ENCODE results near the gene GAB2. TPM values are rescaled to one million over a fixed set of nuclear protein-coding genes. Genes with fewer than 3 reads are reported as not detected.
A peak's percentile ranks its signal among the peaks of the same experiment; 100 is the strongest.
"Not testable (repeated sequence)": the region's sequence is repeated elsewhere in the genome, so short reads cannot be mapped to it uniquely, and the experiment has no call there.

Gene GAB2
- total RNA-seq, 1 donor from 2014 or later, result 10.9 TPM

DNA sequence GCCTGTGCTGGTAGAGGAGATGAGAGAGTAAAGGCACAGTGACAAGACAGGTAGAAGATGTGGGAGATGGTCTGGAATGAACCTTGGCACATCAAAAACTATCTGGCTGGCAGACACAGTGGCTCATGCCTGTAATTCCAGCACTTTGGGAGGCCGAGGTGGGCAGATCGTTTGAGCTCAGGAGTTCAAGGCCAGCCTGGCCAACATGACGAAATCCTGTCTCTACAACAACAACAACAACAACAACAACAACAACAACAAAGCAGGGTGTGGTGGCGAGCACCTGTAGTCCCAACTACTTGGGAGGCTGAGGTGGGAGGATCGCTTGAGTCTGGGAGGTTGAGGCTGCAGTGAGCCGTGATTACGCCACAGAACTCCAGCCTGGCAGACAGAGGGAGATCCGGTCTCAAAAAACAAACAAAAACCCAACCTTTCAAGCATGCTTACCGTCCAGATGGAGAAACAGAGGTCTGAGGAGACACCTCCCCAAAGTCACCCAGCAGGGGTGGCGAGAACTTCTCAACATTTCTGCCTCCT is 240.9 kb downstream of the GAB2 start:
- Mint-ChIP-seq H3K9me3 (ENCODE audit: low read depth) (peaks cover 3% of the 10 kb centered on the region), H3K27ac (ENCODE audit: unreplicated experiment) (no peak overlapping the region), H3K4me3 (ENCODE audit: unreplicated experiment) (no peak overlapping the region), H3K4me1 (ENCODE audit: low read depth) (peaks cover 27% of the 10 kb centered on the region), H3K36me3 (ENCODE audit: low read depth) (peaks cover 18% of the 10 kb centered on the region), H3K27me3 (ENCODE audit: low read depth) (no peaks in the 10 kb centered on the region)
- no peak for DNase-seq (ENCODE audit: low spot score)
- TF ChIP-seq, protein P1, sequence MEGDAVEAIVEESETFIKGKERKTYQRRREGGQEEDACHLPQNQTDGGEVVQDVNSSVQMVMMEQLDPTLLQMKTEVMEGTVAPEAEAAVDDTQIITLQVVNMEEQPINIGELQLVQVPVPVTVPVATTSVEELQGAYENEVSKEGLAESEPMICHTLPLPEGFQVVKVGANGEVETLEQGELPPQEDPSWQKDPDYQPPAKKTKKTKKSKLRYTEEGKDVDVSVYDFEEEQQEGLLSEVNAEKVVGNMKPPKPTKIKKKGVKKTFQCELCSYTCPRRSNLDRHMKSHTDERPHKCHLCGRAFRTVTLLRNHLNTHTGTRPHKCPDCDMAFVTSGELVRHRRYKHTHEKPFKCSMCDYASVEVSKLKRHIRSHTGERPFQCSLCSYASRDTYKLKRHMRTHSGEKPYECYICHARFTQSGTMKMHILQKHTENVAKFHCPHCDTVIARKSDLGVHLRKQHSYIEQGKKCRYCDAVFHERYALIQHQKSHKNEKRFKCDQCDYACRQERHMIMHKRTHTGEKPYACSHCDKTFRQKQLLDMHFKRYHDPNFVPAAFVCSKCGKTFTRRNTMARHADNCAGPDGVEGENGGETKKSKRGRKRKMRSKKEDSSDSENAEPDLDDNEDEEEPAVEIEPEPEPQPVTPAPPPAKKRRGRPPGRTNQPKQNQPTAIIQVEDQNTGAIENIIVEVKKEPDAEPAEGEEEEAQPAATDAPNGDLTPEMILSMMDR (IDR thresholded peaks at IDR 0.05), result no peak

DNA sequence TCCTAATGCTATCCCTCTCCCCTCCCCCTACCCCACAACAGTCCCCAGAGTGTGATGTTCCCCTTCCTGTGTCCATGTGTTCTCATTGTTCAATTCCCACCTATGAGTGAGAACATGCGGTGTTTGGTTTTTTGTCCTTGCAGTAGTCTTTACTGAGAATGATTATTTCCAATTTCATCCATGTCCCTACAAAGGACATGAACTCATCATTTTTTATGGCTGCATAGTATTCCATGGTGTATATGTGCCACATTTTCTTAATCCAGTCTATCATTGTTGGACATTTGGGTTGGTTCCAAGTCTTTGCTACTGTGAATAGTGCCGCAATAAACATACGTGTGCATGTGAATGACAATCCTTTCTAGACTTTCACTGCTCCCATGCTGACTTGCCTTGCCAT is 241.8 kb downstream of the GAB2 start:
- peaks cover 18% of the 10 kb centered on the region for H3K36me3 Mint-ChIP-seq (ENCODE audit: low read depth)
- not testable (repeated sequence) for H3K27me3 Mint-ChIP-seq (ENCODE audit: low read depth); H3K4me3 Mint-ChIP-seq (ENCODE audit: unreplicated experiment)

DNA sequence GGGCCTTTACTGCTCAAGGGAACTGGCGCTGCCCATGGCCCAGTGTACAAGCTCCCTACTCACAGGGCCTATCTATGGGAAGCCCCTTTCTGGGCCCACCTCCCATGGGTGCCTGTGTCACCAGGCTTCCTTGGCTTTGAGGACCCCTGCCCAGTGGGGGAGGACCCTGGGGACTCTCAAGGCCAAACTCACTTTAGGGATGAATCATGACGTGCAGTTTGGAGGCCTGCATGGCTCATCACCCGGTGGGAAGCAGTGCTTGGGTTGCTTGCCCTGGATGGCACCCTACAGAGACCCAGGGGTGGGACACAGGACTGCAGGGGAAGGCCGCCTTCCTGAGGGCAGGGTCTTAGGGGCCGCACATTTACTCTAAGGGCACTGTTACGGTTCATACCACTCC is 245.7 kb downstream of the GAB2 start:
- H3K4me1 Mint-ChIP-seq (ENCODE audit: low read depth), result peaks cover 53% of the 10 kb centered on the region
- H3K4me3 Mint-ChIP-seq (ENCODE audit: unreplicated experiment), result no peak overlapping the region
- peaks cover 18% of the 10 kb centered on the region for H3K36me3 Mint-ChIP-seq (ENCODE audit: low read depth)
- peak overlapping the region; percentile 91 for H3K27ac Mint-ChIP-seq (ENCODE audit: unreplicated experiment)
- H3K27me3 Mint-ChIP-seq (ENCODE audit: low read depth), result no peaks in the 10 kb centered on the region
- TF ChIP-seq, protein P1 (IDR thresholded peaks at IDR 0.05), result no peak
- no peak for DNase-seq (ENCODE audit: low spot score)
- peaks cover 3% of the 10 kb centered on the region for H3K9me3 Mint-ChIP-seq (ENCODE audit: low read depth)

More for the DNA sequence above, 241.8 kb downstream of the GAB2 start:
- H3K4me1 Mint-ChIP-seq (ENCODE audit: low read depth), result peaks cover 28% of the 10 kb centered on the region
- not testable (repeated sequence) for H3K27ac Mint-ChIP-seq (ENCODE audit: unreplicated experiment); DNase-seq (ENCODE audit: low spot score); H3K9me3 Mint-ChIP-seq (ENCODE audit: low read depth)

DNA sequence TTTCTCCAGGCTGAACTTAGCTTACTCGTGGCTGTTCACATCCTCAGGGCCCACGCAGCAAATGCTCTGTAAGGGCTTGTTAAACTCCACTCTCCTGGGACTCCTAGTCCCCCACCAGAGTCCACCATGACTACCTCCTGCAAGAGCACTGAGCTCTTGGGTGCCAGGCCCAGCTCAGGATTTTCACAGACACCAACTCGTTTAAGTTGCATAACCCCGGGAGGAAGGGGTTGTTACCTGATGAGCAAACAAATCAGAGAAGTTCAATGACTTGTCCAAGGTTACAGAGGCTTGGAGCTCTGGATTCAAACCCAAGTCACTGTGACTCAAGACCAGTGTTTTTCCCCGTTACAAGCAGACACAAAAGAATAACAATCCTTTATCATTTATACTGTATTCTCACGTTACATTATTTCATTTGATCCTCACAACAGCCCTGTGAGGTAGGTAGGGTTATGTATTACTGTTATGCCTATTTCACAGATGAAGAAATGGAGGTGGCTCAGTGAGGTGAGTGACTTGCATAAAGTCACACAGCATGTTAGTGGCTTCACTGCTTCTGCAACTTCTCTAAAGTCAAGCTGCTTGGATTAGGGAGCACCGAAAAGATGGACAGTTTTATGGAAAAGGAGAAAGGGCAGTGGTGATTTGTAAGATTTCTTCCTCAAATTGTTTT is 246.6 kb downstream of the GAB2 start:
- no peak for DNase-seq (ENCODE audit: low spot score)
- Mint-ChIP-seq H3K4me3 (ENCODE audit: unreplicated experiment) (no peak overlapping the region), H3K27ac (ENCODE audit: unreplicated experiment) (peak overlapping the region; percentile 91), H3K4me1 (ENCODE audit: low read depth) (peaks cover 57% of the 10 kb centered on the region), H3K36me3 (ENCODE audit: low read depth) (peaks cover 13% of the 10 kb centered on the region), H3K27me3 (ENCODE audit: low read depth) (no peaks in the 10 kb centered on the region), H3K9me3 (ENCODE audit: low read depth) (no peaks in the 10 kb centered on the region)
- TF ChIP-seq, protein P1 (IDR thresholded peaks at IDR 0.05), result no peak

DNA sequence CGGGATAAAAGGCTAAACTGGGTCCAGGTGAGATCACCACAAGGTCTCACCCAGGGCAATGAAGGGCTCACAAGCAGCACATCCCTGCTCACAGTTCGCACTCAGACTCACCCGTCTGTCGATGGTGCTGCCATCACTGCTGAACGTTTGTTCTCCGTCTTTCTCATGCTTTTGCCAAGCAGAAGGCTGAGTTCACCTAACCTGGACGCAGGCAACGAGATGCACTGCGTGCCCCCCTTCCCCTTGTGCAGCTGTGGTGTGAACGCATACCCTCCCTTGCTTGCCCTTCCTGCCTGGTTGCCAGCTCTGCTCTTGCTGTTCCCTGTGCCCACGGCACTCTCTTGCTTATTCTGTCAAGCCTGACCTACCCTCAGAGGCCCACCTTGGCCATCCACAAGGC is 247.2 kb downstream of the GAB2 start:
- H3K36me3 Mint-ChIP-seq (ENCODE audit: low read depth), result peaks cover 13% of the 10 kb centered on the region
- H3K27me3 Mint-ChIP-seq (ENCODE audit: low read depth), result no peaks in the 10 kb centered on the region
- DNase-seq (ENCODE audit: low spot score), result no peak
- H3K4me1 Mint-ChIP-seq (ENCODE audit: low read depth), result peaks cover 57% of the 10 kb centered on the region
- TF ChIP-seq, protein P1 (IDR thresholded peaks at IDR 0.05), result no peak
- peak overlapping the region; percentile 91 for H3K27ac Mint-ChIP-seq (ENCODE audit: unreplicated experiment)
- H3K9me3 Mint-ChIP-seq (ENCODE audit: low read depth), result no peaks in the 10 kb centered on the region
- H3K4me3 Mint-ChIP-seq (ENCODE audit: unreplicated experiment), result no peak overlapping the region

Data from chondrocyte (in vitro differentiated cells).